Dendritic cell treated with granulocyte-macrophage colony-stimulating factor and Interleukin-4, amounts not matched to agents 40 ng/mL and 50 ng/mL, for 4 days (primary cell): ENCODE results near the gene LSM2.
A peak's percentile ranks its signal among the peaks of the same experiment; 100 is the strongest.

Experiments used
- H3K27ac Mint-ChIP-seq: one replicate; pipeline ENCODE4 v1.8.0; 2022; ENCODE audit warnings: mild to moderate bottlenecking, mixed read lengths
- H3K27me3 Mint-ChIP-seq: one replicate; pipeline ENCODE4 v1.8.0; 2022; ENCODE audit warnings: mild to moderate bottlenecking, mixed read lengths
- H3K36me3 Mint-ChIP-seq: one replicate; pipeline ENCODE4 v1.8.0; 2022; ENCODE audit warnings: low read depth, mixed read lengths
- H3K4me1 Mint-ChIP-seq: one replicate; pipeline ENCODE4 v1.8.0; 2022; ENCODE audit warnings: low read depth, mixed read lengths
- H3K4me3 Mint-ChIP-seq: one replicate; pipeline ENCODE4 v1.8.0; 2022; ENCODE audit warnings: mild to moderate bottlenecking, moderate library complexity, mixed read lengths
- H3K9me3 Mint-ChIP-seq: one replicate; pipeline ENCODE4 v1.8.0; 2022; ENCODE audit warnings: mixed read lengths
- intact Hi-C: fragments of 100-400 bp; cut with micrococcal nuclease; formaldehyde crosslinking; loops from one replicate; pipeline ENCODE4 v1.15.0; 2022

The LSM2 gene

GRCh38 chr6:31768363-31769257, 38.2 kb downstream of the LSM2 start:
- Mint-ChIP-seq H3K36me3 (peaks cover 2% of the 10 kb centered on the region), H3K27ac (peak overlapping the region; percentile 33), H3K4me3 (peak overlapping the region; percentile 51), H3K4me1 (peaks cover 47% of the 10 kb centered on the region), H3K27me3 (peaks cover 3% of the 10 kb centered on the region), H3K9me3 (no peaks in the 10 kb centered on the region)
- intact Hi-C loops: loop anchor here (2.0 kb wide), 3 partner anchors 30 to 88 kb away; partner anchors contain the start of genes DDAH2 and LY6G5C

DNA sequence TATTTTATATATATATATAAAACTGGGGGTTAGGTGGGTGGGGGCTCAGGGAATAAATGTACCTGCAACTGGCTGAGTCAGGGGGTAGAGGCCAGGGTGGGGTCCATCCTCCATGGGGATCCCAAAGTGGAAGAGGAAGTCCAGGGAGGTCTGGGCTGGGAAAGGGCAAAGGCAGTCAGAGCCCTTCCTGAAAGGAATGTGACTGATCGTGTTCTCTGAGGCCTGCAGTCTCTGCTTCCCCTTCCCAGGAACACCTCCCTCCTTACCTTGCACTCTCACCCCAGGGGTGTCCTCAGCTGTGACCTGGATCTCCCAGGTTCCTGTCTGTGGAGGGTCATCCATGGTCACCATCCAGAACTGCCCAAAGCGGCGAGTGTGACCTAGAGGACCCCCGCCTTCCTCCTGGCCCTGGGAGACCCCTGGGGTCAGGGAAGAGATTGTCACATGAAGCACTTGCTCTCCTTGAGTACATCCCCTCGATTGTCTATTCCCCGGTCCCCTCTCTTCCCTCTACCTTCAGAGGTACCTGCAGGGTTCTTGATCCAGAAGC, 39.6 kb downstream of the LSM2 start:
- H3K4me1 Mint-ChIP-seq: peaks cover 42% of the 10 kb centered on the region
- H3K36me3 Mint-ChIP-seq: peaks cover 11% of the 10 kb centered on the region
- peaks cover 3% of the 10 kb centered on the region for H3K27me3 Mint-ChIP-seq
- peak overlapping the region; percentile 33 for H3K27ac Mint-ChIP-seq
- no peak overlapping the region for H3K4me3 Mint-ChIP-seq
- H3K9me3 Mint-ChIP-seq: no peaks in the 10 kb centered on the region
- intact Hi-C loops: no loop called here

- peaks cover 21% of the 10 kb centered on the region for H3K36me3 Mint-ChIP-seq
- peaks cover 42% of the 10 kb centered on the region for H3K4me1 Mint-ChIP-seq
- peak overlapping the region; percentile 33 for H3K27ac Mint-ChIP-seq
- intact Hi-C loops: no loop called here
- H3K4me3 Mint-ChIP-seq: no peak overlapping the region
- no peaks in the 10 kb centered on the region for H3K9me3 Mint-ChIP-seq
- peaks cover 3% of the 10 kb centered on the region for H3K27me3 Mint-ChIP-seq
Measured at GRCh38 chr6:31765910-31766794, 40.6 kb downstream of the LSM2 start.

GRCh38 chr6:31765559-31765909, 41.2 kb downstream of the LSM2 start:
- Mint-ChIP-seq H3K4me1 (peaks cover 42% of the 10 kb centered on the region), H3K36me3 (peaks cover 28% of the 10 kb centered on the region), H3K27ac (peak overlapping the region; percentile 33), H3K9me3 (no peaks in the 10 kb centered on the region), H3K4me3 (no peak overlapping the region), H3K27me3 (peaks cover 3% of the 10 kb centered on the region)
- intact Hi-C loops: no loop called here

DNA sequence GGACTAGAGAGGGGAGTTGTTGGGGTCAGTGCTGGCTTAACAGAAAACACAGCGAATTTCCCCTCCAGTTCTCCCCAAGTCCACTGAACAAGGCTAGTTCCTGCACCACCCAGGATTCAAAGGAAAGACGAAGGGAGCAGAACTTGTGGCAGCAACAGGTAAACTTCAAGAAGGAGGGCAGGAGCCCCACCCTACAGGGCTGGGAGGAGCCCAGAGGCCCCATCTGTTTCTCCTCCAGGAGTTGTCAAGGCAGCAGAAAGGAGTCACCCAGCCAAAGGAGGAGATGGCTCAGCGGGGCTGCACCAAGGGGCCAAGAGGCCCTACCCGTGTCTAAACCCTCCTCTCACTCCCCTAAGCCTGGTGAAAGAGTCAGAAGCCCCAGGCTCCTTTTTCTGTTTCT, 42.6 kb downstream of the LSM2 start:
- no peak overlapping the region for H3K27ac Mint-ChIP-seq
- intact Hi-C loops: no loop called here
- H3K4me1 Mint-ChIP-seq: peaks cover 32% of the 10 kb centered on the region
- peaks cover 3% of the 10 kb centered on the region for H3K27me3 Mint-ChIP-seq
- H3K9me3 Mint-ChIP-seq: no peaks in the 10 kb centered on the region
- H3K36me3 Mint-ChIP-seq: peaks cover 41% of the 10 kb centered on the region
- no peak overlapping the region for H3K4me3 Mint-ChIP-seq

GRCh38 chr6:31763619-31763940, 43.2 kb downstream of the LSM2 start:
- H3K4me3 Mint-ChIP-seq: no peak overlapping the region
- H3K4me1 Mint-ChIP-seq: peaks cover 26% of the 10 kb centered on the region
- peaks cover 3% of the 10 kb centered on the region for H3K27me3 Mint-ChIP-seq
- intact Hi-C loops: no loop called here
- no peak overlapping the region for H3K27ac Mint-ChIP-seq
- no peaks in the 10 kb centered on the region for H3K9me3 Mint-ChIP-seq
- peaks cover 46% of the 10 kb centered on the region for H3K36me3 Mint-ChIP-seq

- no peak overlapping the region for H3K4me3 Mint-ChIP-seq
- H3K36me3 Mint-ChIP-seq: peaks cover 49% of the 10 kb centered on the region
- intact Hi-C loops: no loop called here
- H3K27ac Mint-ChIP-seq: no peak overlapping the region
- H3K4me1 Mint-ChIP-seq: peaks cover 21% of the 10 kb centered on the region
- peaks cover 3% of the 10 kb centered on the region for H3K27me3 Mint-ChIP-seq
- H3K9me3 Mint-ChIP-seq: no peaks in the 10 kb centered on the region
Measured at GRCh38 chr6:31762878-31763618, 43.7 kb downstream of the LSM2 start.

GRCh38 chr6:31762356-31762755, 44.4 kb downstream of the LSM2 start, which contains the start of gene SAPCD1:
Gene SAPCD1 (plus strand): TSS chr6:31762656. CDS start chr6:31763055, 399 bp downstream.
- no peaks in the 10 kb centered on the region for H3K9me3 Mint-ChIP-seq
- intact Hi-C loops: no loop called here
- peaks cover 14% of the 10 kb centered on the region for H3K4me1 Mint-ChIP-seq
- H3K36me3 Mint-ChIP-seq: peaks cover 52% of the 10 kb centered on the region
- peaks cover 3% of the 10 kb centered on the region for H3K27me3 Mint-ChIP-seq
- no peak within 1 kb of the TSS for H3K4me3 Mint-ChIP-seq
- no peak within 1 kb of the TSS for H3K27ac Mint-ChIP-seq

GRCh38 chr6:31761343-31761742, 45.4 kb downstream of the LSM2 start:
- no peak overlapping the region for H3K4me3 Mint-ChIP-seq
- no peak overlapping the region for H3K27ac Mint-ChIP-seq
- H3K36me3 Mint-ChIP-seq: peaks cover 52% of the 10 kb centered on the region

GRCh38 chr6:31760790-31761189, 46.0 kb downstream of the LSM2 start:
- Mint-ChIP-seq H3K4me1 (peaks cover 10% of the 10 kb centered on the region), H3K27me3 (peaks cover under 1% of the 10 kb centered on the region), H3K27ac (no peak overlapping the region), H3K9me3 (no peaks in the 10 kb centered on the region), H3K4me3 (no peak overlapping the region), H3K36me3 (peaks cover 52% of the 10 kb centered on the region)
- intact Hi-C loops: no loop called here

More at GRCh38 chr6:31761343-31761742, 45.4 kb downstream of the LSM2 start:
- peaks cover 3% of the 10 kb centered on the region for H3K27me3 Mint-ChIP-seq
- H3K9me3 Mint-ChIP-seq: no peaks in the 10 kb centered on the region
- H3K4me1 Mint-ChIP-seq: peaks cover 10% of the 10 kb centered on the region
- intact Hi-C loops: no loop called here

DNA sequence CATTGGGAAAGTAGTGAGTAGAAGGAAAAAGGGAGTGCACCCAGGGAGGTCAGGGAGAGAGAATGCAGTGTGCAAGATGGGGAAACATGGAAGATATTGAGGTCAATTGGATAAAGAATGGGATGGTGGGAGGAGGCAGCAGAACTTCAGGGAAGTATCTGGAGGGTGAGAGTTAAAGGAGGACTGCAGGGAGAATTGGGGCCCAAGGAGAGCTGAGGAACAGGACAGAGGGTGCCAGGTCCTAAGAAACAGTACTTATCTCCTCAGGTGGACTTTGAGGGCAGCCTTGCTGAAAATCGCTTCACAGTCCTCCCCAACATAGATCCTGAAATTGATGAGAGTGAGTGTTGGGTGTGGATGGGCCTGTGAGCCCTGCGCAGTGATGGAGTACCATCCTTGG, 48.5 kb downstream of the LSM2 start:
- Mint-ChIP-seq H3K9me3 (no peaks in the 10 kb centered on the region), H3K27ac (no peak overlapping the region), H3K27me3 (no peaks in the 10 kb centered on the region), H3K4me1 (peaks cover under 1% of the 10 kb centered on the region), H3K4me3 (no peak overlapping the region), H3K36me3 (peaks cover 46% of the 10 kb centered on the region)
- intact Hi-C loops: no loop called here

DNA sequence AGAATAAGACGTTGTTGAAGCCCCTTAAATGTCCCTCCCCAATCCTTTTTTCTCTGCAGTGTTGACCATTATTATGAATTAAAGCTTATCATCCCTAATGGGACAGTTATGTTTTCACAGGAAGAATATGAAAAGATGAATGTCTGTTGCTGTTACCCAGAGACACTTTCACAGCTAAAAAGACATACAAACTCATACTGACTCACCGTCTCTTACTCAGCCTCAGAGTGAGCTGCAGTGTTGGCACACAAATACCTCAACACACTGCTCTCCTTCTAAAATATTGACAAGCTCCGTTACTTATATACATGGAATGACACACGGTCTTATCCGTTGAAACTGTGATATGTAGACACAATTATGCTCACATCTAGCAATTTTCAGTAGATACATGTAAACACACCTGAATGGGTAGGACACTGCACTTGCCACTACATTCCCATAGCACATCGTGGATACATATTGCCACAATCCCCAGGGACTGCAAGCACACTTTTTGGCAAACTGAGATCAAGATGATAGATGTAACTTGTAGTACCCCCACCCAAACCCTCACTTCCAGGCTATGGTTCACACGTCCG, 53.9 kb downstream of the LSM2 start:
- Mint-ChIP-seq H3K36me3 (peaks cover under 1% of the 10 kb centered on the region), H3K9me3 (no peaks in the 10 kb centered on the region), H3K4me3 (no peak overlapping the region), H3K4me1 (no peaks in the 10 kb centered on the region), H3K27me3 (no peaks in the 10 kb centered on the region), H3K27ac (no peak overlapping the region)
- intact Hi-C loops: no loop called here

- Mint-ChIP-seq H3K9me3 (no peaks in the 10 kb centered on the region), H3K4me3 (no peak overlapping the region), H3K4me1 (peaks cover 5% of the 10 kb centered on the region), H3K27me3 (no peaks in the 10 kb centered on the region), H3K36me3 (peaks cover 22% of the 10 kb centered on the region), H3K27ac (no peak overlapping the region)
- intact Hi-C loops: no loop called here
Measured at GRCh38 chr6:31750411-31751022, 56.2 kb downstream of the LSM2 start.
